ENCODE results near the gene INTS3.

The INTS3 gene

DNA sequence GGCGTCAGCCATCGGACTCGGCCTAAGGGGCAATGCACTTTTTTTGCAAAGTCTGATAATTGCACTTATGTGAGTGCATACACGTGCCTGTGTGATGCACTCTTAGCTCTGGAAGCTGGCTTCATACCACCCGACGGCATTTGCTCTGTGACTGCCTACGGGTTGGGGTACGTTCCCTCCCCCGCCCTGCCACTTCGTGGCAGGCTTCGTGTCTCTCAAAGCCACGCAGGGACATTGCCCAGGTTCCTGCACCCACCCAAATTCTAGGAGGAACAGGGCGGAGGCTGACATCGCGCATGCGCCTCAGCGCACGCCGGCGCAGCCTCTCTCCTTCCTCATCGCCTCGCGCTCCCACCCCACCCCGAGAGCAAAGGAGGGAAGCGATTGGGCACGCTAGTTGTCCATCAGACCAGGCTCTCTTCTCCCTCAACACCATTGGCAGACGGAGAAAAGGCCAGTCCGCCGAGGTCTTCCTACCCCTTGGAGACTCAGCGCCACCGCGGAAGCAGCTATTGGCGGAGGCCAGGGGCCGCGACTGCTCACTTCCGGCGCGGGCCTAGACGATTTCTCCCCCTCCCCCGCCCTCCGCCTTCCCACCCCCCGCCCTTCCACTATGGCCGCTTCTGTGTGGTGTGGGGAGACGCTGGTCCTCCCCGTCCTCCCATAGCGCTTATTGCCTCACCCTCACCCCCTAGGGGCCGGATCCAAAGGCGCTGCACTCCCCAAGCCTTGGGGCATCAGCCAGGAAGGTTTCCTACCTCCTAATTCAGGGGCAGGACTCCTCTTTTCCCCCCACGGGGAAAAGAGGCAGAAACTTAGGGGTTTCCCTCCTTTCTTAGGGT is at the start of gene INTS3:
Gene INTS3 (plus strand): TSS at position 588 of the 842 bp plus-strand sequence. CDS start 585 bp downstream, outside the sequence.
- TF ChIP-seq, protein P1, sequence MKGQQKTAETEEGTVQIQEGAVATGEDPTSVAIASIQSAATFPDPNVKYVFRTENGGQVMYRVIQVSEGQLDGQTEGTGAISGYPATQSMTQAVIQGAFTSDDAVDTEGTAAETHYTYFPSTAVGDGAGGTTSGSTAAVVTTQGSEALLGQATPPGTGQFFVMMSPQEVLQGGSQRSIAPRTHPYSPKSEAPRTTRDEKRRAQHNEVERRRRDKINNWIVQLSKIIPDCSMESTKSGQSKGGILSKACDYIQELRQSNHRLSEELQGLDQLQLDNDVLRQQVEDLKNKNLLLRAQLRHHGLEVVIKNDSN (IDR thresholded peaks at IDR 0.05), result no peak
- TF ChIP-seq TAF1 (IDR thresholded peaks at IDR 0.05; ENCODE audit: low read depth), result peak; percentile 87
- peak; percentile 90 for TF ChIP-seq YY1 (IDR thresholded peaks at IDR 0.05; ENCODE audit: low read depth)
- TF ChIP-seq TCF12 (IDR thresholded peaks at IDR 0.05; ENCODE audit: low read depth), result peak; percentile 16; the same call in 1 of the 2 replicates
- no peak for TF ChIP-seq REST (IDR thresholded peaks at IDR 0.05; ENCODE audit: low read depth)
- TF ChIP-seq, protein P2, sequence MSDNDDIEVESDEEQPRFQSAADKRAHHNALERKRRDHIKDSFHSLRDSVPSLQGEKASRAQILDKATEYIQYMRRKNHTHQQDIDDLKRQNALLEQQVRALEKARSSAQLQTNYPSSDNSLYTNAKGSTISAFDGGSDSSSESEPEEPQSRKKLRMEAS (IDR thresholded peaks at IDR 0.05), result peak; percentile 96
- 0 out of 2 replicates have a peak, but pooled peaks have one; percentile 41 for TF ChIP-seq CREB1 (IDR thresholded peaks at IDR 0.05; ENCODE audit: low read depth)

DNA sequence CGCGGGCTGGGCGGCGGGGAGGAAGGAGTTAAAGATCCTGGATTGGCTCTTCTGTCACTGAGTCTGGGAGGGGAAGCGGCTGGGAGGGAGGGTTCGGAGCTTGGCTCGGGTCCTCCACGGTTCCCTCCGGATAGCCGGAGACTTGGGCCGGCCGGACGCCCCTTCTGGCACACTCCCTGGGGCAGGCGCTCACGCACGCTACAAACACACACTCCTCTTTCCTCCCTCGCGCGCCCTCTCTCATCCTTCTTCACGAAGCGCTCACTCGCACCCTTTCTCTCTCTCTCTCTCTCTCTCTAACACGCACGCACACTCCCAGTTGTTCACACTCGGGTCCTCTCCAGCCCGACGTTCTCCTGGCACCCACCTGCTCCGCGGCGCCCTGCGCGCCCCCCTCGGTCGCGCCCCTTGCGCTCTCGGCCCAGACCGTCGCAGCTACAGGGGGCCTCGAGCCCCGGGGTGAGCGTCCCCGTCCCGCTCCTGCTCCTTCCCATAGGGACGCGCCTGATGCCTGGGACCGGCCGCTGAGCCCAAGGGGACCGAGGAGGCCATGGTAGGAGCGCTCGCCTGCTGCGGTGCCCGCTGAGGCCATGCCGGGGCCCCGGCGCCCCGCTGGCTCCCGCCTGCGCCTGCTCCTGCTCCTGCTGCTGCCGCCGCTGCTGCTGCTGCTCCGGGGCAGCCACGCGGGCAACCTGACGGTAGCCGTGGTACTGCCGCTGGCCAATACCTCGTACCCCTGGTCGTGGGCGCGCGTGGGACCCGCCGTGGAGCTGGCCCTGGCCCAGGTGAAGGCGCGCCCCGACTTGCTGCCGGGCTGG is 49.1 kb upstream of the INTS3 start, which contains the start of gene NPR1:
Gene NPR1 (plus strand): TSS at position 170 of the 818 bp plus-strand sequence. CDS start 421 bp downstream, at position 591.
- TF ChIP-seq CEBPB (IDR thresholded peaks at IDR 0.05), result no peak
- no peak for TF ChIP-seq RAD21 (IDR thresholded peaks at IDR 0.05; ENCODE audit: low read depth)
- peak; percentile 58 for TF ChIP-seq ZBTB7A (IDR thresholded peaks at IDR 0.05; ENCODE audit: low read depth)
- TF ChIP-seq, protein P2 (IDR thresholded peaks at IDR 0.05), result peak; percentile 88
- TF ChIP-seq EGR1 (IDR thresholded peaks at IDR 0.05), result no peak
- TF ChIP-seq FOXM1 (IDR thresholded peaks at IDR 0.05; ENCODE audit: borderline replicate concordance, low read depth), result no peak
- TF ChIP-seq CREB1 (IDR thresholded peaks at IDR 0.05; ENCODE audit: low read depth), result no peak
- TF ChIP-seq, protein P1 (IDR thresholded peaks at IDR 0.05), result no peak
- TF ChIP-seq NFIC (IDR thresholded peaks at IDR 0.05), result 0 out of 2 replicates have a peak, but pooled peaks have one; percentile 21

DNA sequence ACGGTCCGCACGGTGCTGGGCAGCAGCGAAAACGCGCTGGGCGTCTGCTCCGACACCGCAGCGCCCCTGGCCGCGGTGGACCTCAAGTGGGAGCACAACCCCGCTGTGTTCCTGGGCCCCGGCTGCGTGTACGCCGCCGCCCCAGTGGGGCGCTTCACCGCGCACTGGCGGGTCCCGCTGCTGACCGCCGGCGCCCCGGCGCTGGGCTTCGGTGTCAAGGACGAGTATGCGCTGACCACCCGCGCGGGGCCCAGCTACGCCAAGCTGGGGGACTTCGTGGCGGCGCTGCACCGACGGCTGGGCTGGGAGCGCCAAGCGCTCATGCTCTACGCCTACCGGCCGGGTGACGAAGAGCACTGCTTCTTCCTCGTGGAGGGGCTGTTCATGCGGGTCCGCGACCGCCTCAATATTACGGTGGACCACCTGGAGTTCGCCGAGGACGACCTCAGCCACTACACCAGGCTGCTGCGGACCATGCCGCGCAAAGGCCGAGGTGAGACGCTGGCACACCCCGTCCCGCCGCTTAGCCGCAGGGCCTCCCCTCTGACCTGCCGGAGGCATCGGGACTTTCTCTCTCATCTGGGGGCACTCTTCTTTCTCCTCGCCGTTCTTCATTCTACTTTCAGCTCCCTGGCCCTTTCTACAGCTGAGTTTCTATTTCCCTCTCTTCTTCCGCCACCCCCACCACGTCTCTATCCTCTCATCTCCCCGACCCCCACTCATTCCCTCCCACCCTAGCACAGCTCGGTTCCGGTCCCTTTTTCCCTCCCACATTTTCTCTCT is 48.3 kb upstream of the INTS3 start:
- TF ChIP-seq ZBTB7A (IDR thresholded peaks at IDR 0.05; ENCODE audit: low read depth), result peak; percentile 19; the same call in 1 of the 2 replicates
- no peak for TF ChIP-seq TEAD4 (IDR thresholded peaks at IDR 0.05)
- no peak for TF ChIP-seq NFIC (IDR thresholded peaks at IDR 0.05)
- no peak for TF ChIP-seq REST (IDR thresholded peaks at IDR 0.05; ENCODE audit: low read depth)
- no peak for TF ChIP-seq TAF1 (IDR thresholded peaks at IDR 0.05; ENCODE audit: low read depth)

- TF ChIP-seq TEAD4 (IDR thresholded peaks at IDR 0.05) (no peak), CEBPB (IDR thresholded peaks at IDR 0.05) (no peak), CREB1 (IDR thresholded peaks at IDR 0.05; ENCODE audit: low read depth) (no peak), NFIC (IDR thresholded peaks at IDR 0.05) (no peak), EP300 (IDR thresholded peaks at IDR 0.05; ENCODE audit: borderline replicate concordance) (no peak), REST (IDR thresholded peaks at IDR 0.05; ENCODE audit: low read depth) (no peak), TCF12 (IDR thresholded peaks at IDR 0.05; ENCODE audit: low read depth) (no peak)
- TF ChIP-seq, protein P1 (IDR thresholded peaks at IDR 0.05), result no peak
- TF ChIP-seq, protein P2 (IDR thresholded peaks at IDR 0.05), result no peak
Measured at GRCh38 chr1:153680120-153680403, 47.8 kb upstream of the INTS3 start.
